HG02798 (cell line): ENCODE results near the gene NLRP9.

Experiments used
- ATAC-seq: cut with Tn5 transposase; IDR thresholded peaks from one replicate; pipeline ENCODE4 v1.9.1; 2021; ENCODE audit warnings: mild to moderate bottlenecking; ENCODE audit not compliant: unreplicated experiment, poor library complexity

The NLRP9 gene

DNA sequence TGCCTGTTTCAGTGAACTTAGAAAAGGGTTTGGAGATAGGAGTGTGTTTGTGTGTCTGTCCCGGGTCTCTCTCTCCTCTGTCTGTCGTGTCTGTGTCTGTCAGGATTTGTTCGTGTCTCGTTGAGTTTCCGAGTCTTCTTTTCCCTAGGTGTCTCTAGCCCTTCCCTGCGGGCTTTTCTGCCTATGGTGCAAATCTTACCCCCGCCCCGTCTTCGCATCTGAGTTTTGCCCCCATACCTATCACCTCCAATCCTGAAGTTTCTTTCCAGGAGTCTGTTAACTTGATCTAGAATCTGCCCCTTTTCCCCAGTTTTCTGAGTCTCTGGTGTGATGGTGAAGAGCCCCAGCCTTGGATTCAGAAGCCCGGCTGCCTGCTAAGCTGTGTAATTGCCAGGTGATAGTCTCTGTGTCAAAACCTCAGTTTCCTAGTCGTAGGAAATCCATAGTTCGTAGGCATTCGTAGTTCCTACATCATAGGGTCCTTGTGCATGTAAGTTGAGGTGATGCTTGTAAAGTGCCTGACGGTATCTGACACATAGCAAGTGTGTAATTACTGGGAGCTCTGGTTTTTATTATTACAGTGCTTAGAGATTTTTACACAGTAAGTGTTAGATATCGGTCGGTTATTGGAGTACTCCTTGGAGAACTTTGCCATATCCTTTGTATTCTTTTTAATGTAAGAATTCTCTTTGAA is 62.4 kb downstream of the NLRP9 start:
- ATAC-seq: no peak

DNA sequence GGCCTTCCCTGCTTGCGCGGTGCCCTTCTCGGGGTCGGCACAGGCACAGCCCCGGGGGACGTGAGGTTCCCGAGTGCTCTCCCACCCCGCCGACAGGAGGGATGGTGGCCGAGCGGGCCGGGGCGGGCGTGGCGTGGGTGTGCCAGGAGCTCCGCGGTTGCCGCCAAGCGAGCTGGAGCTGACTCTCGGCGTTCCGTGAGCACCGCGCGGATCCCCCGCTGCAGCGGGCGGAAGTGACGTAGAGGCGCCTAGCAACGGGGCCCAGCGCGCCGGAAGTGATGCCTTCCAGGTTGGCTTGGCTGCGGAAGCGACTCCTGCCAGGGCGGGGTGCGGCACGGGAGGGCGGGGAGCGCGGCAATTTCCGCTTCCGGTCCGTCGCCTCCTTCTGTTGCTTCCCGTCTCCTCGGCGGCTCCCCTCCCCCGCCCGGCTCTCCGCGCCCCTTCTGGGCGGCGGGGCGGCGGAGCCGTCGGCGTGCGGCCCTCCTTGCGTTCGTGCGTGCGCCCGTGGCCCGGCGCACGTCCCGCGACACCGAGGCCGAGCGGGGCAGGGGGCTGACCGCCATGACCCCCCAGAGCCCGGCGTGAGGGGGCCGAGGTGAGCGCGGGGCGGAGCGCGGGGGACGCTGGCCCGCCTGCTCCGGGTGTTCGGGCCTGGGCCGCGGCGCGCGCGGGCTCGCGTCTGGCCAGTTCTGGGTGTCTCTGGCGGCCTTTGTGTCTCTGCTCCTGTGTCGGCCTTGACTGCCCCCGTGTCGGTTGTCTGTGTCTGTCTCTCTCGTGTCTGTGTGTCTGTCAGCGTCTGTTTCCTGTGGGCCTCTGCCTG is 63.2 kb downstream of the NLRP9 start, which contains the start of gene EPN1:
Gene EPN1 (plus strand): TSS at position 386 of the 820 bp plus-strand sequence. CDS start 3,402 bp downstream, outside the sequence.
- peak; percentile 82 for ATAC-seq

DNA sequence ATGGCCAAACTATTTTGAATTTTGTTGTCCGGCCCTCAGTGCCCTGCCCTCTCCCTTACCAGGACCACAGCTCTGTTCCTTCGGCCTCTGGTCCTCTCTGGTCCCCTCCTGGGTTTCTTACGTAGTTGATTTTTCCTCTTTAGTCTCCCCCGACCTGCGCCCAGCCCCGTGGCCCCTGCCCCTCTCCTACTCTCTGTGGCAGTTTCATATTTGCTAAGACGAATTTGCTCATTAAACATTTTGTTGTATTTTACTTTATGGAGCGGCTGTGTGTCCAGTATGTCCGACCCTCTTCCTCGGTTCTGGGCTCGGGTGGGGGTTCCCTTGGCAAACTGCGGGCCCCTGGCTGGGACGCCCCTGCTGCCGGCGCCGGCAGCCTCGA is 63.8 kb downstream of the NLRP9 start:
- ATAC-seq: no peak

DNA sequence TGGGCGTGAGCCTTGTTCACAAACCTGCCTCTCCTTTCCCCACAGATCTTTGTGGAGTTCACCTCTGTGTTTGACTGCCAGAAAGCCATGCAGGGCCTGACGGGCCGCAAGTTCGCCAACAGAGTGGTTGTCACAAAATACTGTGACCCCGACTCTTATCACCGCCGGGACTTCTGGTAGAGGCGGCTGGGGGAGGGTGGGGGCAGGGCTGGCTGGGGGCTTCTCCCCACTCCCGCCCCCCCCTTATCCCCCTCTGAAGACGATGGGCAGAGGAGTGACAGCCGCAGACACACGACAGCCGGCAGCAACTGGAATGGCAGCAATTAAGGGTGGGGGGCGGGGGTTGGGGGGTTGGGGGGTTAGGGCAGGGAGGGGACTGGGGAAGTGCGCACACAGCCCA is 64.3 kb downstream of the NLRP9 start:
- ATAC-seq: no peak

DNA sequence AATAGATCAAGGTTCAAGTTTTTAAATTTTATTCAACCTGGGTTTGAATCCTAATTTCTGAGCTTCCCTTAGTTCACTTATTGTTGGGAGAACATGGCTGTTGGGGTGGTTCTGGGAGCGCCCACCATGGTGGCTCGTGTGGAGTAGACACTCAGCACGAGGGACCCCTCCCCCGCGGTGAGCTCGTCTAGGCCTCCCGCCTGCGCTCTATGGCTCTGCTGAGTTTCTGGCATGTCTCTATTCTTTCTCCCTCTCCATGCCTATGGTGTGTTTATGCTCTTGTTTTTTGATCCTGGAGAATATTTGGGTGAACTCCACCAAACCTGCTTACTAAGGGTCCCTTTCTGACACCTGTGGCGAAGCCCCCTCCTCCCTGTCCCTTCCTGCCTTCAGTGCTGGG is 64.7 kb downstream of the NLRP9 start:
- no peak for ATAC-seq

DNA sequence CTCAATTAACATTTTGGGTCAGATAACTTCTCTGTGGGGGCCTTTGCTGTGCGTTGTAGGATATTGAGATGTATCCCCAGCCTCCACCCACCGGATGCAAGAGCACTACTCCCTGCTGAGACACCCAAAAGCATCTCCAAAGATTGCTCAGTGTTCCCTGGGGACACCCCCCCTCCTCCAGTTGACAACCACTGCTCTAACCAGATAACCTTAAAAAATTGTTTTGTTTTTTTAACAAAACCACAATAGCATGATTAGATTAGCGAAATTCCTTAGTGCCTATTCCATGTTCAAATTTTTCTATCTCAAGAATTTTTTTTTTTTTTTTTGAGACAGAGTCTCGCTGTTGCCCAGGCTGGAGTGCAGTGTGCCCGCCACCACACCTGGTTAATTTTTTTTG is 65.8 kb downstream of the NLRP9 start:
- ATAC-seq: no peak

DNA sequence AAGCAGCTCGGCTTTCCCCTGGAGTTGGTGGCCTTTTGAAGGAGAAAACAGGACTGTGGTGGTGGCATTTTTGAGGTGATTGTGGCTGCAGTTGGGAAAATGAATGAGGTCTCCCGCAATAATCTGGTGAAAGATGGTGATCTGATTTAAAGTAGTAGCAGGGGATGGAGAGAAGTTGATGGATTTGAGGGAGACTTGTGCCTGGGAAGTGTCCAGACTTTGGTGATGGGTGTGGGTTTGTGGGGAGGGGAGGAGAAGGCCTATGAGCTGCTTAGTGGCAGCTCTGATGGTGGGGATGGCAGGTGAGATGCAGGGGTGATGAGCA is 67.2 kb downstream of the NLRP9 start:
- no peak for ATAC-seq

DNA sequence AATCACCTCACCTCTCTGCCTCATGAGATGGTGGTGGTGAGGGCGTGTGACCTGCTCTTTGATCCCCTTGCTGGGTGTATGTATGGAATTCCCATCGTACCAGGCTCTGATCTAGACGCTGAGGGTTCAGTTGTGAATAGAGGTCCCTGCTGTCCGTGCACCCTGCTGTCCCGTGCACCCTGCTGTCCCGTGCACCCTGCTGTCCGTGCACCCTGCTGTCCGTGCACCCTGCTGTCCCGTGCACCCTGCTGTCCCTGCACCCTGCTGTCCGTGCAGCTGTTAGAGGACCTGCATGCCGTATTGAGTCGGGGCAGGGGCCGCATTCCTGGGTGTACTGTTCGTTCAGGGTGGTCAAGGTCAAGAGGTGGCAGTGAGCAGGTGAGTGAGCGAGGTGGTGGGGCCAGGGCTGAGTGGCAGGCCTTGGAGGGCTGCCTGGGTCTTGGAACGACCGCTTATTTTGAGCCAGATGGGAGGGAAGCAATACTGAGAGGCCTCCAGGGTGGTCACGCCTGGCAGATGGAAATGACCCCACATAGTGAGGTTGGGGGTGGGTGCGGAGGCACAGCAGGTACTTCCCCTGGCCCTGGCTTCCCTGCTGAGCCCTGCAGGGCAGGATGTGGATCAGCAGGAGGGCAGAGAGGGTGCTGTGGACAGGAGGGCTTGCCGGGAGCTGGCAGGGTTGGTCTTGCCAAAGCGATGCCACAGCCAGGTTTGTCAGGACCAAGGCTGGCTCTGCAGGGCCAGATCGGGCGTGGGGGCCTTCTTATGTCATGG is 67.7 kb downstream of the NLRP9 start:
- ATAC-seq: no peak

DNA sequence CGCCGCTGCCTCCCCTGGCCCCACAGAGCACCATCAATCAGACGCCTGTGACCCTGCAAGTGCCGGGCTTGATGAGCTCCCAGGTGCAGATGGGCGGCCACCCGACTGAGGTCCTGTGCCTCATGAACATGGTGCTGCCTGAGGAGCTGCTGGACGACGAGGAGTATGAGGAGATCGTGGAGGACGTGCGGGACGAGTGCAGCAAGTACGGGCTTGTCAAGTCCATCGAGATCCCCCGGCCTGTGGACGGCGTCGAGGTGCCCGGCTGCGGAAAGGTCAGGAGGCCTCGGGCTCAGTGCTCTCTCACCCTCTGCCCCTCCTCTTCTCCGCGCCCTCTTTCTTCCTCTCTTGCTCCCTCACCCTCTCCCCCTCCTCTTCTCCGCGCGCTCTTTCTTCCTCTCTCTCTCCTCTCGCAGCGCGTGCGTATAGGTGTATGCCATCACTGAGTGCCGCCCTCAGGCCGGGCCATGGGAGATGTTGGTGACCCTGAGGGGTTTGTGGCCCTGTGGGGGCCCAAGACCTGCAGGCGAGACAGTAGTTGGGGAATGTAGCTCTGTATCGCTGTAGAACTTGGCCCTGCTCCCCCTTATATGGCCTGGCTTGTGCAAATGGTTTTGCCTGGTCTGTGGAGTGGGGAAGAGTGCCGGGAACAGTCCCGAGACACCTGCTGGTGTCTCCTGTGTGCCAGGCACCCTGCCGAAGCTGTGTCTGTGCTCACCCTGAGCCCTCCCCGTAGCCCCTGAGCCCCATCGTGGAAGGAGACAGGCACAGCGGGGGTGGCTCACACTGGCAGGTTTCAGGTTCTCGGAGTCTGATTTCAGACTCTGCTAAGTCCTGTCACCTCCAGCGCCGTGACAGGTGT is 68.6 kb downstream of the NLRP9 start:
- no peak for ATAC-seq

DNA sequence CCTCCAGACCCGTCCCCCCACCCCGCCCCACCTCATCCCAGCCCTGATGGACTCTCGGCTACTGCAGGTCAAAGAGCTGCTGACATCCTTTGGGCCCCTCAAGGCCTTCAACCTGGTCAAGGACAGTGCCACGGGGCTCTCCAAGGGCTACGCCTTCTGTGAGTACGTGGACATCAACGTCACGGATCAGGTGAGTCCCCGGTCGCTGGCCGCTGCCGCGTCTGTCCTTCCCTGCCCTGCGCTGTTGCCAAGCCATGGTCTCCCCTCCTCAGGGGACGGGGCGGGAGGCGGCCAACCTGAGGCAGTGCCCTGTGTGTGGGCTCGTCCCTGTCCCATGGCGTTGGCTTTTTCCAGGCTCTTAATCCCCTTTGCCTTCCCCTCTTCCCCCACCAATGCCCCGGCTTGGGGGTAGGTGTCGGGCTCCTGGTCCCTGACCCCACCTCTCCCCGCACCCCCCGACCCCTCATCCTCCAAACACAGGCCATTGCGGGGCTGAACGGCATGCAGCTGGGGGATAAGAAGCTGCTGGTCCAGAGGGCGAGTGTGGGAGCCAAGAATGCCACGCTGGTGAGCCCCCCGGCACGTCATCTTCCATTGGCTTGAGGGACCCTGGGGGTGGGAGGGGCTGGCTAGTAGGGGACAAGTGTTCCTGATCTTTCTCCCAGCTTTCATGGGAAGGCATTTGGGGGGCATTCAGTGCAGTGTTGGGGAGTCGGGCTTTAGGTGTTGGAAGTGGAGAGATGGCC is 69.4 kb downstream of the NLRP9 start:
- ATAC-seq: no peak

DNA sequence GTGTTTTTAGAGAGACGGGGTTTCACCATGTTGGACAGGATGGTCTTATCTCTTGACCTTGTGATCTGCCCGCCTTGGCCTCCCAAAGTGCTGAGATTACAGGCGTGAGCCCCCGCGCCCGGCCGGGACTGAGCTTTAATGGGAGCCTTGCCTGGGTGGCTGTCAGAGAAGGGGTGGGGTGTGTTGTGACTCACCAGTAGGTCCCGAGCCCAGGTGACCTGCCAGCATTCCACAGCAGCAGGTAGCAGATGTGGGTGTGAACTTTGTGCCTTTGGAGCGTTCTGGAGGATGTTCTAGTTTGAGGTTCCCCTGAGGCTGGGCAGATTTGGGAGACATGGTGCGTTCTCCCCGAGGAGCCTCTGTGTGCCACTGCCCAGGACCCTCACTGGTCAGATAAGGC is 70.2 kb downstream of the NLRP9 start:
- ATAC-seq: no peak

DNA sequence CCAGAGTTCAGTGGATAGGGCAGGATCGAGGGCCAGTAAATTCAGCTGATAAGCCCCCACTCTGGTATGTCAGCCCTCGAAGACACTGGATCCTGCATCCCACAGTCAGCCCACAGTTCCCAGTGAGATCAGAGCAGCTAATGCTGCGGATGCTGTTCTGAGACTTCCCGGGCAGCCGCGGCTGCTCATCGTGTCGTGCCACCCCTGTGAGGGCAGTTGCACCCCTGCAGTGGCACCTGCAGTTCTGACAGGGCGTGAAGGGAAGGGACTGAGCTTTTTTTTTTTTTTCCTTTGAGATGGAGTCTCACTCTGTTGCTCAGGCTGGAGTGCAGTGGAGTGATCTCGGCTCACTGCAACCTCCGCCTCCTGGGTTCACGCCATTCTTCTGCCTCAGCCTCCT is 70.7 kb downstream of the NLRP9 start:
- ATAC-seq: no peak

DNA sequence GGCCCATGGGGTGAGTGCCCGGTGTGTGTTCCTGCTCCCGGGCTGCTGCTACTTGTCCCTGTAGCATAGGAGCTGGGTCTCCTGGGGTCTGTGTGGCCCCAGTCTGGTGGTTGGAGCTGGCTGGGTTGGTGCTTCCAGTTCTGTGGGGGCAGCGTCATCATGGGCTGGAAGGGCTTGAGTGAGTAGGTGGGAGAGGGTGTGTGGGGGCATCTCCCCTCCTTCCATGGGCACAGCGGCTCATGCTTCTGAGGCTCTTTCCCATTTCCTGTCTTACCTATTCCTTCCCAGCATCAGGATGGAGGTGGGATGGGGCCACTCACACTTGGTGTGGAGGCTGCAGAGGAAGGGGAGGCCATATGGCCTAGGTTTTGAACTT is 71.2 kb downstream of the NLRP9 start:
- ATAC-seq: no peak

DNA sequence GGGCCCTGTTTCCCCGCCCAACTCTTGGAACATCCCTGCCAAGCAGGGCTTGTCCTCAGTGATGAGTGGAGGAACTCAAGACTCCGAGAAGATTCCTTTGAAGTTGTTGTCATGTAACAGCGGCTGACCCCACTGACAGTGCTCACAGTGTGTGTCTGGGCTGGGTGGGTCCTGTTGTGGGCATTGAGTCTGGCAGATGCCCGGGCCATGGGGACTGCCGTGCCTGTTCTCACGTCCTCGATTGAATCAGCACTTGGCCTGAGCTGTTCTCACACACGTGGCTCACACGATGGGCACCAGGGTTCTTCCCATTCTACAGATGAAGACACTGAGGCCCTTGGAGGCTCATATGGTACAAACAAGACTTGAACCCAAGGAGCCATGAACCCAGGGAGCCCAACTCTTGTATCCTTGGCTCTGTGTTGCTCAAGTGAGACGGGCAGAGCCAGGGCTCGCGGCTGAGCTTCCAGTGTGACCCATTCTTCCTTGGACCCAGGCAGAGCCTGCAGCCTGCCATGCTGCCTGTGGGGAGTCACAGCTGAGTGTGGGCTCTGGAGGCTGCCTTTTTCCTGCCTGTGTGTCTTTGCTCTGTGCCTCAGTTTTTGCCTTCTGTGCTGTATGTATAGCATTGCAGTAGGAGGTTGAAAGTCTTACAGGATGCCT is 71.7 kb downstream of the NLRP9 start:
- ATAC-seq: no peak

DNA sequence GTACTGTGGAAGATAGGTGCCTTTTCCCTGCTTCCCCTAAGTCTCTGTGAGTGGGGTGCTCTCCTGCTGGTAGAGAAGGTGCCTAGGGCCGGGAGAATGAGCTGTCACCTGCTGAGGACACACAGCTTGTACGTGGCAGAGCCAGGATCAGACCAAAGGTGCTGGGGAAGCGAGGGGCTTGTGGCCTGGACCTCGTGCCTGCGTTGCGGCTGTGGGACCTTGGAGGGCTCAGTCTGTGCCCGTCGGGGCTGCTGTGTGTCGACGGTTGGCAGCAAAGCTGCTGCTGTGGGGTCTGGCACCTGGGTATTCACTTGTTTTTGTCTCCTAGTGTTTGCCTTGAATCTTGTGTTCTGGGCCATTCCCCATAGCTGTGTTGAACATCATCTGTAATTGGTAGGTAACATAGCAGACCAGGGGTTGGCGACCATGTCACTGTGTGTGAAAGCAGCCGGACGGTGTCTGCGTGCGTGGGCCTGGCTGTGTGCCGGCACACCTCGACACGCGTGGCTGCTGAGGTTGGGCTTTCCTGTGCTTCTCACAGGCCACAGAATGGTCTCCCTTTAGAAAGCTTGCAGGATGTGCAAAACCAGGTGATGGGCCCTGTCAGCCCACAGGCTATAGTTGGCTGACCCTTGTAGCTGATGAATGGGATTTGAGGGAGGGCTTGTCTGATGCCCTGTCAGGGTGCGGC is 74.2 kb downstream of the NLRP9 start:
- no peak for ATAC-seq

DNA sequence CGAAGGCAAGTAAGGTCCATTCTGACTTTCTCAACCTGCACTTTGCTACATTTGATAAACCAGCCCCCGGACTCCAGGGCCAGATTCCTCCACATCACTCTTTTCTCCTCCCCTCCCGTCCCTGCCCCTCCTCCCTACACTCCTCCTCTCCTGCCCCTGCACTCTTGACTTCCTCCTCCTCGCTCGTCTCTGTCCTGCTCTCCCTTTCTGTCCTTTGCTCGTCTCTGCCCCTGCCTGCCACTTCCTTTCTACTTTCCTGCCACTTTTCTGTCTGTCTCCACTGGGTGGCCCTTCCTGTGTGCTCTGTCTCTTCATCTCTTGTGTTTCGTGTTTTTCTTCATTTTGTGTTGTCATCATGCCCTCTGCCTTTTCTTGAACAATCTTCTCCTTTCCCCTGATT is 76.4 kb downstream of the NLRP9 start:
- ATAC-seq: no peak

DNA sequence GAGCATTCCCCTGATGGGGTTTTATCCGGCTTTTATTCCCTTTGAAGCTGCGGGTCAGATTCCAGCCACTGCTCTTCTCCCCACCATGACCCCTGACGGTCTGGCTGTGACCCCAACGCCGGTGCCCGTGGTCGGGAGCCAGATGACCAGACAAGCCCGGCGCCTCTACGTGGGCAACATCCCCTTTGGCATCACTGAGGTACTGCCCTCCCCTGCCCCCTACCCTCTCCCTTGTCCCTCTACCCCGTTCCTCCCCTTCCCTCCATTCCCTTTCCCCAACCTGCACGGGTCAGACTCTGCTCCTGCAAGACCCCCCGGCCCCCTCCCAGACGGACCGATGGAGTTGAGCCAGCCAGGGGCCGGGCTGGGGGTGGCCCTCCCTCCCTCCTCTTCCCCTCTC is 77.2 kb downstream of the NLRP9 start:
- no peak for ATAC-seq

DNA sequence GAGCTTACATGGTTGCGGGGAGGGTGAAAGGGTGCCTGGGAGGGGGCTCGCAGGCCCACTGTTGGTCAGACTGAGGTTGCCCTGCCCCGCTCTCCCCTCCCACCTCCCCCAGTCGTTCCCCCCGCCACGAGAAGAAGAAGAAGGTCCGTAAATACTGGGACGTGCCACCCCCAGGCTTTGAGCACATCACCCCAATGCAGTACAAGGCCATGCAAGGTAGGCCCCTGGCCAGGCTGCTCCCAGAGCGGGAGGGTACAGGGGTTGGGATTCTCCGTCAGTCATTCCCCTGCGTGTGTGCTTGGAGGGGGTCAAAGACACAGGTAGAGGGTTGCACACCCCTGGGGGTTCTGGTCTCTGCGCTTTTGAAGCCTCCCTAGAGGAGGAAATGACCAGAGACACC is 77.8 kb downstream of the NLRP9 start:
- ATAC-seq: no peak

DNA sequence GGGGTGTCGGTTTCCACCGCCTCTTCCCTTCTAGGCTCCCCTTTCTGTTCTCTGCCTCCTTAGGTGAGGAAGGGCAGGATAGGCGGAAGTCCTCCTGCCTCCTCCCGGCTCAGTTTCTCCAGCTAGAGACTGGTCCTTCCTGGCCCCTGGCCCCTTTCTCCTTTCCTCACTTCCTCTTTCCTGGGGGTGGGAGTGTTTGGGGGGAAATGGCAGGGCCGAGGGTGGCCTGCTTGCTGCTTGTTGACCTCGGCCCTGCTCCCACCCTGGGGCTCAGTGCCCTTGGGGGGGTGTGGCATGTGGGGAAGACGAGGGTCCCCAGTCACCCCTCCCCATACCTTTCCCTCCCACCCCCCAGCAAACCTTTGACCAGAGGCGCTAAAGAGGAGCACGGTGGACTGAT is 78.4 kb downstream of the NLRP9 start:
- no peak for ATAC-seq
